ENCODE data around the gene CD4.
"Not testable (repeated sequence)": the region's sequence is repeated elsewhere in the genome, so short reads cannot be mapped to it uniquely, and the experiment has no call there.

Gene CD4

GRCh38 chr12:6861391-6861790, 72.1 kb downstream of the CD4 start:
- no peak for DNase-seq (ENCODE audit: low read depth)

GRCh38 chr12:6863033-6863432, 73.7 kb downstream of the CD4 start:
- DNase-seq (ENCODE audit: low read depth): no peak
- TF ChIP-seq CTCF (IDR thresholded peaks at IDR 0.05; ENCODE audit: insufficient read depth, low read depth, low read length, missing control alignments): no peak
- no peak overlapping the region for H3K4me3 ChIP-seq (ENCODE audit: low read length)

More at GRCh38 chr12:6861391-6861790, 72.1 kb downstream of the CD4 start:
- TF ChIP-seq CTCF (IDR thresholded peaks at IDR 0.05; ENCODE audit: insufficient read depth, low read depth, low read length, missing control alignments): no peak
- no peak overlapping the region for H3K4me3 ChIP-seq (ENCODE audit: low read length)

GRCh38 chr12:6863586-6864321, 74.4 kb downstream of the CD4 start:
- no peak for TF ChIP-seq CTCF (IDR thresholded peaks at IDR 0.05; ENCODE audit: insufficient read depth, low read depth, low read length, missing control alignments)
- DNase-seq (ENCODE audit: low read depth): no peak
- no peak overlapping the region for H3K4me3 ChIP-seq (ENCODE audit: low read length)

- DNase-seq (ENCODE audit: low read depth); H3K4me3 ChIP-seq (ENCODE audit: low read length): not testable (repeated sequence)
Measured at GRCh38 chr12:6865307-6865706, 76.0 kb downstream of the CD4 start.

- H3K4me3 ChIP-seq (ENCODE audit: low read length): no peak overlapping the region
- no peak for TF ChIP-seq CTCF (IDR thresholded peaks at IDR 0.05; ENCODE audit: insufficient read depth, low read depth, low read length, missing control alignments)
- DNase-seq (ENCODE audit: low read depth): no peak
Measured at GRCh38 chr12:6866163-6866919, 77.0 kb downstream of the CD4 start.

- DNase-seq (ENCODE audit: low read depth): no peak
- peak overlapping the region; percentile 88 for H3K4me3 ChIP-seq (ENCODE audit: low read length)
- no peak for TF ChIP-seq CTCF (IDR thresholded peaks at IDR 0.05; ENCODE audit: insufficient read depth, low read depth, low read length, missing control alignments)
Measured at GRCh38 chr12:6866920-6867412, 77.6 kb downstream of the CD4 start.

- no peak for TF ChIP-seq CTCF (IDR thresholded peaks at IDR 0.05; ENCODE audit: insufficient read depth, low read depth, low read length, missing control alignments)
- DNase-seq (ENCODE audit: low read depth): peak; percentile 81
- peak within 1 kb of the TSS; percentile 88 for H3K4me3 ChIP-seq (ENCODE audit: low read length)
Measured at GRCh38 chr12:6867413-6868210, 78.3 kb downstream of the CD4 start, which contains the start of gene TPI1. Gene TPI1, plus strand, starts transcription at chr12:6867531. Its CDS starts 36 bp downstream, at chr12:6867567.
